Activated CD8-positive, alpha-beta memory T cell treated with anti-CD3 and anti-CD28 coated beads, Interleukin-2, amount 50 U/mL, for 48 hours (primary cell): Measurements from ENCODE around the gene DEXI.
"Not testable (repeated sequence)": the region's sequence is repeated elsewhere in the genome, so short reads cannot be mapped to it uniquely, and the experiment has no call there.

Experiments used
- DNase-seq: peaks from one replicate; pipeline ENCODE4 v3.0.0-alpha.2; 2020

The DEXI gene

DNA sequence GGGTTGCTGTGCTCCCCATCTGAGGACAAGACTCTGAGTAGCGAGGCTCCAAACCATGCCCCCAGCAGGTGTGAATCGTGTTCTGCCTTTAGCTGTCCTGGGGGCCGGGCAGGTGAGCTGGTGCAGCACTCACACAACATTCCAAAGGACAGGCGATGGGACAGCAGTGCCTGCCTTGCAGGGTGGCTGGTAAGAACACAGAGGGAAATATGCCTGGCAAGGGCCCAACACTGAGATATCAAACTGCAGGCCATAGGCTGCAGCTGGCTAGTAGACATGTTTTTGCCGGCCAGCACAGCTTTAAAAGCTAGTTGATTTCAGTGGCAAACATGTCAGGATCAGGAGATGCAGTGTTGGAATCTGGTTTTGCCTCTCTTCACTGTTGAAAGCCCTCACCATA is 25.7 kb upstream of the DEXI start:
- no peak for DNase-seq

DNA sequence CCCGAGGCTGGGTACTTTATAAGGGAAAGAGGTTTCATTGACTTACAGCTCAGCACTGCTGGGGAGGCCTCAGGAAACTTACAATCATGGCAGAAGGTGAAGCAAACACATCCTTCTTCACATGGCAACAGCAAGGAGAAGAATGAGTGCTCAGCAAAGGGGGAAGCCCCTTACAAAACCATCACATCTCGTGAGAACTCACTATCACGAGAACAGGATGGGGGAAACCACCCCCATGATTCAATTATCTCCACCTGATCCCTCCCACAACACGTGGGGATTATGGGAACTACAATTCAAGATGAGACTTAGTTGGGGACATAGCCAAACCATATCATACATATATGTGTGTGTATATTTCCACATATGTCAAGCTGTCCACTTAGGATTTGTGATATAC is 24.3 kb upstream of the DEXI start:
- DNase-seq = not testable (repeated sequence)

- no peak for DNase-seq
These were observed 23.9 kb upstream of the DEXI start for GRCh38 chr16:10966129-10966528.

GRCh38 chr16:10965440-10966061 is 23.3 kb upstream of the DEXI start:
- peak; percentile 76 for DNase-seq

DNA sequence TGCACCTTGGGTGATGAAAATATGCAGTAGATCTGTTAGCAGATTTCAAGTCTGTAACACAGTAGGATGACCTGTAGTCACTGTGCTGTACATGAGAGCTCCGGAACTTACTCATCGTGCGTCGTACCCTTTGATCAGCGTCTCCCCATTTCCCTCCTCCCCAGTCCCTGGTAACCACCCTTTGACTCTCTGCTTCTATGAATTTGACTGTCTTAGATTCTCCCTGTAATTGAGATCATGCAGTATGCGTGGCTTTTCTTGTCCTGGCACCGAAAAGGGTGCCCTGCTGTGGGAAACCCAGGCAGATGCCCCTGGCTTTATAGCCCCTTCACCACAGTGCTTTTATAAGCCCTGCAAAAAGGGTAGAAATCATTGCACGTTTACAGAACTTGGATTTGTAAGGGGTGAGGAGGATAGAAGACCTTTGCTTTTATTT is 22.6 kb upstream of the DEXI start:
- peak; percentile 73 for DNase-seq

GRCh38 chr16:10964039-10964890 is 22.0 kb upstream of the DEXI start:
- peak; percentile 94 for DNase-seq

DNA sequence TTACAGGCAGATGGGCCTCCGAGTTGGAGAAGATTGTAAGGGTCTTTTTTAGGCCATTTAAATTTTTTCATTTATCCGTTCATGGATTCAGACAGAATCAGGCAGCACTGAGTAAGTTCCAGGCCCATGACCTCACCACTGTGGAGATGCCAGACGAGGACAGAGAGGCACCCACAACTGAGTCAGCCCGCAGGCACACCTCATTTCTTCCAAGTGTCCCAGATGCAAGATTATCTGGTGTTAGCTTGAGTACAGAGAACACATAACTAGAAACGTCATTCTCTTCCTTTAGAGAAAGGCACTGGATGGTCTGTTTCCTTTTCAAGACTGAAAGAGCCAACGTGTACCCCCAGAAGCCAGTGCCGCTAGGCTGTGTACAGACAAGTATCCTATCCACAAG is 19.0 kb upstream of the DEXI start:
- DNase-seq = no peak

GRCh38 chr16:10959161-10959560 is 16.9 kb upstream of the DEXI start:
- no peak for DNase-seq

GRCh38 chr16:10957771-10958482 is 15.7 kb upstream of the DEXI start:
- no peak for DNase-seq

GRCh38 chr16:10954903-10955302 is 12.6 kb upstream of the DEXI start:
- no peak for DNase-seq

DNA sequence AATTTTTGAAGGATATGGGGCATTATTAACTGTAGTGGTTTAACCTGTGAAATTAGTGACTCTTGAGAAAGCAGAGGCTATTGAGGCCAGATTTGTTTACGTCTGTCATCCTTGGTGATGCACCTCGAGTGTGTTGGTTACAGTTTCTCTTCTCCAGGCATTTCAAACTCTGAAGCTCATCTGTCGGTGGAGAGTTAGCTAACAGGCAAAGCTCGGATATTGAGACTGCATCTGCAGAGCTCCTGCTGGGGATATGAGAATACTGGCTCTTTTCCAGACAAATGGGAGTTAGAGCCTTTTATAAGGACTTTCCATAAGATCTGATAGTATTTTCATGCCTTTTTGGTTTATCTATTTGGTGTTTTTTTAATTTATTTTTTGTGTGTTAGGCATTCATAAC is 8.8 kb upstream of the DEXI start:
- no peak for DNase-seq

DNA sequence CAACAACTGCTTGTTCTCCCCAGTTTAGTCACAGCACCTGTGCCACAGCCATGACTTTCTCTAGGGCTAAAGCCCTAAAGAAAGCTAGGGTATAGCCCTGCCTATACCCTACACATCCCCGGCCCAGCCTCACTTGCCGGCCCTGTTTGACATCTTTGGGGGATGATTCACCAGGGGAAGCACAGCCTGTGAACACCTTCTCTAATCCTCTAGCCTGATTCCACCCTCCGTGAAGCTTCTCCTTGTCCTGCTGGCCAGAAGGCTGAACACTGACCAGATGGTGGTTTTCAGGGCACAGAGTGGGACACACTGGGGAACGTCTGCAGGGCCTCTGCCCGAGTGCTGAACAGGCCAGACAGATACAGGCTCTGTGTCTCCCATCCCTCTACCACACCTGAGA is 8.1 kb upstream of the DEXI start:
- DNase-seq = no peak

- DNase-seq = no peak
These were observed 7.2 kb upstream of the DEXI start for GRCh38 chr16:10949424-10949970.

GRCh38 chr16:10947211-10947787 is 5.0 kb upstream of the DEXI start:
- no peak for DNase-seq

- DNase-seq = no peak
These were observed 4.0 kb upstream of the DEXI start for GRCh38 chr16:10946308-10946707.

DNA sequence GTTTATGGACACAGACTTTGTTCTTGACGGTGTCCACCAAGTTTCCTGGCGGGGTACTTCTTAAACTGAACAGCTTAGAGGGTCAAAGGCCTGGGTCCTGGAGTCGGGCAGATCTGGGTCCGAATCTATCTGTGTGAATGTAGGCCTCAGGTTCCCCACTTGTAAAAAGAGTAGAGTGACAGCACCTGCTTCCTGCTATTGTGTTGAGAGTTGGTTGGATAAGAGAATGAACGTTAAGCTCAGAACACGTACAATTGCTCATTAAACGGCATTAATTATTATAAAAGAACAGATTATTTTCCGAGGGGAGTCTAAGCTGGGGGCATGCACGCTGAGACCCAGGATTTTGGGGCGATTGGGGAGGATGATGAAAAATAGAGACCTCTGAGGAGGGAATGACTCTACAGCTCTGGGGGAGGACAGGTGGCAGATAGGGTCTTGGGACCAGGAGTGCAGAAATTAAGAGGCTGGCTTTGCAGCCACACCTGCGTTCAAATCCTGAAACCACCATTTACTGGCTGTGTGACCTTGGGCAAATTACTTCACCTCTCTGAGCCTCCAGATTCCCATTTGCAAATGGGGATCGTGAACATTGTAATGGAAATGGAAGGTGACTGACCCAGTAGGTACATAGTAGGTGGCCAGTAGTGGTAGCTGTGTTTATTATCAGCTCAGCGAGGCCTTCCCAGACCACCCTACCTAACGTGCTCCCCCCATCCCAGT is 3.0 kb upstream of the DEXI start:
- DNase-seq = no peak

- peak; percentile 97 for DNase-seq
These were observed 2.2 kb upstream of the DEXI start, which contains the start of gene CLEC16A for GRCh38 chr16:10944249-10945064. Gene CLEC16A (plus strand): TSS chr16:10944564. CDS start chr16:10944718, 154 bp downstream.

- no peak for DNase-seq
These were observed 741 bp upstream of the DEXI start for GRCh38 chr16:10943064-10943353.

DNA sequence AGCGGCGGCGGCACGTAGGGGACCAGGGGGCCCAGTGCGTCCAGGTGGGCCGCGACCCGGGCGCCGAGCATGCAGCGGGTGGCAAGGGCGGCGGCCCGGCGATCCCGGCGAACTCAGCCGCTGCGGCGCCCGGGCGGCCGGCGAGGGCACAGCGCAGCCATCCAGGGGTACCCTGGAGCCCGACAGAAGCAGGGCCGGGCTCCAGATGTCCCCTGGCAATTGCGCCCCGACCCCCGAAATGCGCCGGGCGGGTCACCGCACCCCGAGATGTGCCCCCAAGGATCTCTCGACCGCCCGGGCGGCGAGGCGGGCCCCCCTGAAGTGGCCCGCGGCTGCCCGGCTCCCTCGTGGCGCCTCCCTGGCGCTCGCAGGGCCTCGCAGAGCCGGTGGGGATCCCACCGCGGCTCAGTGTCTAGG is 325 bp downstream of the DEXI start:
- DNase-seq = not testable (repeated sequence)

- DNase-seq = no peak
These were observed 938 bp downstream of the DEXI start for GRCh38 chr16:10941127-10941933.
